ENCODE measurements around the gene PERM1.
"Not testable (repeated sequence)": the region's sequence is repeated elsewhere in the genome, so short reads cannot be mapped to it uniquely, and the experiment has no call there.

The PERM1 gene

DNA sequence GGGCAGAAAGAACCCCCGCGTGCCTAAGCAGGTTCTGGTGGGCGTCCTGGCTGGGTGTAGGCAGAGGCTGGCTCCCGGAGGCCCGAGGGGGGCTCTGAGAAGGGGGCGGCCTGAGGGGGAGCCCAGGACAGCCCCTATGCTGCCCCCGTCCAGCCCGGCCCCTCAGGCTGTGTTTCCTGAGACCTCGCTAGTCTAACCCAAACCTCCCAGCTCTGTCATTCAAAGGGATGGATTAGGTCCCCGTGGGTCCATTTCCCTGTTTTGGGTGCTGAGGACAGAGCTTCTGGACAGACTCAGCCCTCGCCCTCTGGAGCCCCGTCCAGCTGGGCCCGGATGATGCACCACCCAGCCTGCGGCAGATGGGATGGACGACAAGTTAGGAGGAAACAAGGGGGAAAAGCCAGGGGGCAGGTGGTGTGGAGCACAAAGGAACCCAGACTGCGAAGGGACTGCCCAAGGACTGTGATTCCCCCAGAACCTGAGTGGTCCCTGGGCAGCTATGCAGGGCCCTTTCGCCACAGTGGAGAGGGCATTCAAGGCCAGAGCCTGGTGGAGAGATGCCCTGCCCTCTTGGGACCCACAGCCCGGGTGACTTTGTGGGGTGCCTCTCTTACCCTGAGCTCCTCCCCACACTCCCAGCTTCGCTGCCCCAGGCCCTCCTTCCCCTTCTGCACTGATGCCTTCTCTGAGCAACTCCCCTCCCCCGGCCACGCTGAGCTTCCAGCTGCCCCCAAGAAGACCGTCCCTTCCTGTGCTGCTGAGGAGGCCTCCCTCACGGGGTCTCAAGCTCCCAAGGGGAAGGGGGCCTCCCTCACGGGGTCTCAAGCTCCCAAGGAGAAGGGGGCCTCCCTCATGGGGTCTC lies 15.2 kb upstream of the PERM1 start:
- no peak for DNase-seq

DNA sequence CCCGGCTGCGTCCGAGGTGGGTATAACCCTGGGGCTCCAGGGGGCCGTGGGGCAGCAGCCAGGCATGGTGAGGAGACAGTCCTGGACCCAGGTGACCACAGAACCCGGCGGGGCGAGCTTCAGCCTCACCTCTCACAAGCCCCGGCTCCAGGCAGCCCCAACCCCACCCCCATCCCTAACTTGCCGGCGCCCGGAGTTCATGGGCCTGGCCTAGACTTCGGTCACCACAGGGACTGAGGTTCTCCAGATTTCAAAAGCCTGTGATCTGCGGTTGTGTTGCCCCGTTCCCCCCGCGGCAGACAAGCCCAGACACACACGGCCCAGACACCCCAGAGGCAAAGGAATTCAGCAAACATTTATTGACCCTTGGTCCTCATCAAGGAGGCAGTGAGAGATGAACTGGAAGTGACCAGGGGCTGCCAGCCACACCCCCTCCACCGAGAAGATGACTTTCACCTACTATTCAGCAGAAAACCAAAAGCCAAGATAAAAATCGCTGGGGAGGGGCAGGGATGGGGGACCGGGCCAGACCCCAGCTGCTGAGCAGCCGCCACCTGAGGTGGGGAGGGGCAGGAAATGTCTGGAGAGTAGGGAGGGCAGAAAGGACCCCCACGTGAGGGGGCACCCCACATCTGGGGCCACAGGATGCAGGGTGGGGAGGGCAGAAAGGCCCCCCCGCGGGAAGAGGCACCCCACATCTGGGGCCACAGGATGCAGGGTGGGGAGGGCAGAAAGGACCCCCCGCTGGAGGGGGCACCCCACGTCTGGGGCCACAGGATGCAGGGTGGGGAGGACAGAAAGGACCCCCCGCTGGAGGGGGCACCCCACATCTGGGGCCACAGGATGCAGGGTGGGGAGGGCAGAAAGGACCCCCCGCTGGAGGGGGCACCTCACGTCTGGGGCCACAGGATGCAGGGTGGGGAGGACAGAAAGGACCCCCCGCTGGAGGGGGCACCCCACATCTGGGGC lies 14.1 kb upstream of the PERM1 start:
- no peak for DNase-seq

DNA sequence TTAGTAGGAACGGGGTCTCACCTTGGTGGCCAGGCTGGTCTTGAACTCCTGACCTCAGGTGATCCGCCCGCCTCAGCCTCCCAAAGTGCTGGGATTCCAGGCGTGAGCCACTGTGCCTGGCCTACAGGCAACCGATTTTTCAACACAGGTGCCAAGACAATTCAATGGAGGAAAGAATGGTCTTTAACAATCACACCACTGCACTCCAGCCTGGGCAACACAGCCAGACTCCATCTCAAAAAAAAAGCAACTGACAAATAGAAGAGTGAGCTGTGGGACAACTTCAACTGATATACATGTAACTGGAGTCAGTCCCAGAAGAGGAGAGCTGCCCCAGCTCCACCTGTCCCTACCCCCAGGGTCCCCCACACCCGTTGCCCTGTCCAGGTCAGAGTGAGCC lies 12.7 kb upstream of the PERM1 start:
- DNase-seq, result not testable (repeated sequence)

DNA sequence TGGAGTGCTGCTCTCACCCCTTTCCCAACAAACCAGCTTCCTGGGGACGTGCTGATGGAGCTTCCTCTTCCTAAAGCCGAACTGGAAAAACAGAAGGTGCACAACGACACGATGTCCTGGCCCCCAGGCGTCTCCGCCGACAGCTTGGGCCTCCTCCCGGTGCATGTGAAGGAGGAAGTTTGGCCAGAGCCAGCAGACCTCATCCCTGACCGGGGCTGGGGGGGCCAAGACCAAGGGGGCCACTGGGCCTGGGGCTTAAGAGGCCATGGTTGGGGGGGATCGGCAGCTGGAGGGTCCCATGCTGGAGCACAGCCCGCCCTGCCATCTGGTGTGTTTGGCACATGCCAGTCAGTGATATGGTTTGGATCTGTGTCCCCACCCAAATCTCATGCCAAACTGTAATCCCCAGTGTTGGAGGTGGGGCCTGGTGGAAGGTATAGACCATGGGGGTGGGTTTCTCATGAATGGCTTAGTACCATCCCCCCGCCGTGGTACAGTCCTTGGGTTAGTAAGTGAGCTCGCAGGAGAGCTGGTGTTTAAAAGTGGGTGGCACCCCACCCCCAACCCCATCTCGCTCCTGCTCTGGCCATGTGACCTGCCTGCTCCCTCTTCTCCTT lies 11.6 kb upstream of the PERM1 start:
- no peak for DNase-seq

DNA sequence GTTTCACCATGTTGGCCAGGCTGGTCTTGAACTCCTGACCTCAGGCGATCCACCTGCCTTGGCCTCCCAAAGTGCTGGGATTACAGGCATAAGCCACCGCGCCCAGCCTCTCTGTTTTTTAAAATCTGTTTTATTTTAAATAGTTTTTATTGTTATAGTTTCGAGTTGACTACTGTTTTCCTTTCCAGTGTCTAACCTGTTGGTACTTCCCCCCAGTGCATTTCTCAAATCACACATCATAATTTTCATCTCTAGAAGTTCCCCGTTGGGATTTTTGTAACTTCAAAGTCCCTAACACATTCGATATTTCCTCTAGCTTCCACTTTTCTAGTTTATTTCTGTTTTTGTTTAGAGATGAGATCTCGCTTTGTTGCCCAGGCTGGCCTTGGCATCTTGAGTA lies 10.5 kb upstream of the PERM1 start:
- DNase-seq, result no peak

DNA sequence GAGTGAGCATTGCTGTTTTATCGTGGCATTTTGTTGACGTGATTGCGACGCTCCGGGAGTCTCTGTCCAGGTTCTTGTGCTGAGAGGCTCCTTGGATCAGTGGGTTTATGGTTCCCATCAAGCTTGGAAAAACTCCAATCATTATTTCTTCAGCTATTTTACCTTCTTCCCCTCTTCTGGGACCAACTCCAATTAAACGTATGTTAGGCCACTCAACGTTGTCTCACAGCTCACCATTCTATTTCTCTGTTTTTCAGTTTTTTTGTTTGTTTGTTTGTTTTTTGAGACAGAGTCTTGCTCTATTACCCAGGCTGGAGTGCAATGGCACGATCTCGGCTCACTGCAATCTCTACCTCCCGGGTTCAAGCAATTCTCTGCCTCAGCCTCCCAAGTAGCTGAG lies 10.0 kb upstream of the PERM1 start:
- no peak for DNase-seq

DNA sequence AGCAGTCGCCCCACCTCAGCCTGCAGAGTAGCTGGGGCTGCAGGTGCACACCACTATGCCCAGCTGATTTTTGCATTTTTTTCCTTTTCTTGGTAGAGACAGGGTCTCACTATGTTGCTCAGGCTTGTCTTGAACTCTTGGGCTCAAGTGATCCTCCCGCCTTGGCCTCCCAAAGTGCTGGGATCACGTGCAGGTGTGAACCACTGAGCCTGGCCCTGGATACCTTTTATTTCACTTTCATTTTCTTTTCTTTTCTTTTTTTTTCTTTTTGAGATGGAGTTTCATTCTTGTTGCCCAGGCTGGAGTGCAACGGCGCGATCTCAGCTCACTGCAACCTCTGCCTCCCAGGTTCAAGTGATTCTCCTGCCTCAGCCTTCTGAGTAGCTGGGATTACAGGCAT lies 9.4 kb upstream of the PERM1 start:
- not testable (repeated sequence) for DNase-seq

DNA sequence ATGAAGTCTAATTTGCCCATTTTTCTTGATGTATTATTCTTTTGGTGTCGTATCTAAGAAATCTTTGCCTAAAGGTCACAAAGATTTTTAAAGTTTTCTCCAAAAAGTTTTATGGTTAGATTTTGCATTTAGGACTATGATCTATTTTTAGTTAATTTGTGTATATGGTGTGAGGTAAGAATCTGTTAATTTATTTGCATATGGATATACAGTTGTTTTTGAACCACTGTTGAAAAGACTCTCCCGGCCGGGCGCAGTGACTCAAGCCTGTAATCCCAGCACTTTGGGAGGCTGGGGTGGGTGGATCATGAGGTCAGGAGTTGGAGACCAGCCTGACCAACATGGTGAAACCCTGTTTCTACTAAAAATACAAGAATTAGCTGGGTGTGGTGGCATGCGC lies 6.2 kb upstream of the PERM1 start:
- DNase-seq, result not testable (repeated sequence)

DNA sequence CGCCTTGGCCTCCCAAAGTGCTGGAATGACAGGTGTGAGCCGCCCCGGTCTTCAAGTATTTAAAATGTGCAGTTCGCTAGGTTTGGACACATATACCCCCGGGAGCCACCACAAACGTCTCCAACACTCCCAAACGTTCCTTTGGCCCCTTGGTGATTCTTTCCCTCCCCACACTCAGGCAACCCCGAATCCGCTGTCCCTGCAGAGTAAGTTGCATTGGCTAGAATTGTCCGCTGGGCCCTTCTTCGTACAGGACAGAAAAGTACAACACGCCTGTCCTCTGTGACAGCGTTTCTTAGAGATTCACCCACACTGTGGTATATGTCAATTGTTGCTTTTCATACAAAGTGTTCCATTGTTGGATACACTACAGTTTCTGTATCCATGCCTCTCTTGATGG lies 3.2 kb upstream of the PERM1 start:
- DNase-seq, result no peak

DNA sequence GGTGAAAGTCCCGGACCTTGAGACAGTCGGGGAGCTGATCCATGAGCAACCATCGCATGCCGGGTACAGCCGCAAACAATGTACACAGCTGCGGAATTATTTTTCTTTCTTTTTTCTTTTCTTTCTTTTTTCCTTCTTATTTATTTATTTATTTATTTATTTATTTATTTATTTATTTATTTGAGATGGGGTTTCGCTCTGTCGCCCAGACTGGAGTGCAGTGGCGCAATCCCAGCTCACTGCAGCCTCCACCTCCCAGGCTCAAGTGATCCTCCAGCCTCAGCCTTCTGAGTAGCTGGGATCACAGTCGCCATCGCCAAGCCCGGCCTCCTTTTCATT lies 2.6 kb upstream of the PERM1 start:
- DNase-seq, result no peak

DNA sequence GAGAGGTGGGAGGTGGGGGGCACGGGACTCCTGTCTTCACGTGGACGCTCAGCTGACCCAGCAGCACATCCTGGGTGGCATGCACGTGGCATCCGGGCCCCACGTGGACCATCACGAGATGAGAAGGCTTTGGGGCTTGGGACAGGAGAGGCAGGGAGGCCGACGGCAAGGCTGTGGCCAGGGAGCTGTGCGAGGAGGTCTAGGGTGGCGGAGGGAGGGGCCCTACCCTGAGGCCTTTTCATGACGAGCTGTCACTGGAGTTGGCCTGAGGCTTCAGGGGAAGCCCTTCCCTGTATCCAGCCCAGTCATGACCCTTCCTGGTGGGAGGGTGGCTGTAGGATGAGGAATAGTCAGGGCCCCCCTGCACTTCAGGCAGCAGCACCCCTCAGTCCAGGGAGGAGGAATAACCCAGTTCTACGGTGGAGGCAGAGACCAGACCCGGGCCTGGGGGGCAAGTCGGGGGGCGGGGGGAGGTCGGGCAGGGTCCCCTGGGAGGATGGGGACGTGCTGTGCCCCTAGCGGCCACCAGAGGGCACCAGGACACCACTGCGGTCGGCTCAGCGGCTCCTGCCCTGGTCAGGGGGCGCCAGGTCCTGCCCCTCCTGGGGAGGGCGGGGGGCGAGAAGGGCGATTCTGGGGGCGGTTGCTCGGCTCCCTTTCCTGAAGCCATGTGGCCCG lies 2.0 kb upstream of the PERM1 start:
- DNase-seq, result no peak

DNA sequence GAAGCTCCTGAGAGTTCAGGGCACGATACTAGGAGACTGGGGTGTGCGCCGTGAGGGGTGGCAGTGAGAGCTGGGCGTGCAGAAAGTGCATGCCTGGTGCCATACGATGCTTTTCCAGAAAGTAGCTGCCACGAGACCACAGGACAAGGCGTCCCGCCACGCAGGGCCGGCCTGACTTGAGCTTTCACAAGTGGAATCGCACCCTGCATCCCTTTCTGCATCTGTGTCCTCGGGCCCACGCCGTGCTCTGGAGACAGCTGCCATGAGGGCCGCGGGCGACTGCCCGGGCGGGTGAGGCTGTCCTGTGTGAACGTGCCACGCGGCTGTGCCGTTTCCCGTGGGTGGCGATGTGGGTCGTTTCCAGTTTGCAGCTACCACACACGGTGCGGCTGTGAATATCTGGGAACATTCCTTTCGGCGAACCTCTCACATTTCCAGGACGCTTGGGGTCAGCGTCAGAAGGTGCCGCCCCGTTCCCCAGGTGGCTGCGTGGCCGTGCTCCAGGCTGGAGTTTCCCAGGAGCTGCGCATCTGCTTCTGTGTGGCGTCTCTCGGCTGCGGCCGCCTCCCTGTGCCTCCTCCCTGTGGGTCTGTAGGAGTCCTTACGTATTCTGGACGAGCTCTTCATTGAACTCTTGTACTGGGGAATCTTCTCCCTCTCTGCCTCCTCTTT lies 1.0 kb upstream of the PERM1 start:
- no peak for DNase-seq

DNA sequence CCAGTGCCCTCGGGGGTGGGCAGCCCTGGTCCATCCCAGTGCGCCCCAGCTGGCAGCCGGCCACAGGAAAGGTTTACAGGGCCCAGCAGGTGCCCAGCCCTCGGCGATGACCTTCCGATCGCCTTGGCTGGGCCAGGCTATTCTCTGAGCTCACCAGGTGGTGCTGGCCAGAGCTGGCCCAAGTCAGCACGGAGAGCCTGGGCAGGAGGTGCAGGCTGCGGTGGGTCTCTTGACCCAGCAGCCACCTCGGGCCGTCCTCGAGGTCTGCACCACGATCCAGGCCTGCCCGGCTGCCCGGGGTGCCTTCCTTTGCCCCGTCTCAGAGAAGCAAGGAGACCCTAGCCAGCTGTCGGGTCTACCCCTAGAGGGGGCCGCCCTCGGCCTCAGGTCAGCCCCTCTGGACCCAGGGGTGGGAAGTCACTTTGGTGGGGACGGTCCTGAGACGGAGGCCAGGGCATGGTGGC lies 370 bp downstream of the PERM1 start:
- no peak for DNase-seq

DNA sequence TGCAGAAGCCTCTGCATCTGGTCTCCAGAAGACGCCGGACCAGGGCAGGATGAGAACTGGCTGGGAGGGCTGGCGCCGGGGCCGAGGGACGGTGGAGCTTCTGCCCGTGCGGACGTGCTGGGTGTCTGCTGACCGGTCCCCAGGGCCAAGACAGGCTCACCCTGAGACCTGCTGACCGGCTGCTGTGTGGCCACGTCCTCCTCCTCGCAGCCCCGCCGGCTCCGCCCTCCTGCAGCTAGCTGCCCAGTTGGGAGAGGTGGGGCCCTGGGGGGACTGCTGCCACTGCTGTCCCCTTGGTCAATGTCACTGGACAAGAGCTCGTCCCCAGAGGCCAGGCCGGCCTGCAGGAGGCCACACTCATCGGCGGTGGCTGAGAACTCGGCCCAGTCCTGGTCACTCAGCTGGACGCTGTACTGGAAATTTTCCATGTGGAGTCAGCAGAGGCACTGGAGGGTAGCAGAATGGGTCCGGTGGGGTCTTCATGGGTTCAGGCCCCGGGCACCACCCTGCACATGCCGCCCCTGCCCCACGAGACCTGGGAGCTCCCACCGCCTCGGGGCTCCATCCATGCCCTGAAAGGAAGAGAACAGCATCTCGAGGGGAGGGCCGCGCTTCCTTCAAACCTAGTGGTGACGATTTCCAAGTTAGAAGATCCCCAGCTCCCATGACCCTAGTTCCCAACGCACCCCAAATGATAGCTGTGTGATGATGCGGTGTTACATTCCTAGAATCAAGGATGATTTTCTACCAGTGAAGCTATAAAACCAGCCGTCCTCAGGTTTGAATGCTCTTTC lies 1.1 kb downstream of the PERM1 start:
- DNase-seq, result no peak

DNA sequence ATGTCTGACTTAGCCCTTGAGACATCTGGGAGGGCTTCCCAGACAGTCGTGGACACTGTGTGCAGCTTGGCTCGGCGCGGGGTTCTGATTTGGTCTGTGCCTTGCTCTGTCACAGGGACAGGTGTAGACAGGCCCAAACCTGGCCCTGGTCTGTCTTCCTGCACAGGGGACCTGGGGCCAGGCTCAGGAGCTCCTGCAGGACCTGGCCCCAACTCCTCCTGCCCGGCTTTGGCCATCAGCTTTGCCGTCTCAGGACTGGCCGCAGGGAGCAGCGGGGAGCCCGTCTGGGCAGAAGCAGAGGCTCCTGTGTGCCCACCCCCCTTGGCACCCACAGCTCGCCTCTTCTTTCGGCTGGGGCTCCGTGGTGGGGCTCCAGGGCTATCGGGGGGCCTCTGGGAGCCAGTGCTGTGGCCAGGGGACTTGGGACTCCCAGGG lies 1.7 kb downstream of the PERM1 start:
- no peak for DNase-seq

DNA sequence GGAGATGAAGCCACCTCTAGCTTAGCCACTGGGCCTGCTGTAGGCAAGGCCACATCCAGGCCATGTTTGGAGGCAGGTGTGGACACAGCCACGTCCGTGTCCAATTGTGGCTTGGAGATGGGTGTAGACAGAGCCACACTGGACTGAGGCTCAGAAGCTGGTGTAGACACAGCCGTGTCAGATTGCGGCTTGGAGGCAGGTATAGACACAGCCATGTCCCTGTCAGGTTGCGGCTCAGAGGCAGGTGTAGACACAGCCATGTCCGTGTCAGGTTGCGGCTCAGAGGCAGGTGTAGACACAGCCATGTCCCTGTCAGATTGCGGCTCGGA lies 2.2 kb downstream of the PERM1 start:
- DNase-seq, result no peak

DNA sequence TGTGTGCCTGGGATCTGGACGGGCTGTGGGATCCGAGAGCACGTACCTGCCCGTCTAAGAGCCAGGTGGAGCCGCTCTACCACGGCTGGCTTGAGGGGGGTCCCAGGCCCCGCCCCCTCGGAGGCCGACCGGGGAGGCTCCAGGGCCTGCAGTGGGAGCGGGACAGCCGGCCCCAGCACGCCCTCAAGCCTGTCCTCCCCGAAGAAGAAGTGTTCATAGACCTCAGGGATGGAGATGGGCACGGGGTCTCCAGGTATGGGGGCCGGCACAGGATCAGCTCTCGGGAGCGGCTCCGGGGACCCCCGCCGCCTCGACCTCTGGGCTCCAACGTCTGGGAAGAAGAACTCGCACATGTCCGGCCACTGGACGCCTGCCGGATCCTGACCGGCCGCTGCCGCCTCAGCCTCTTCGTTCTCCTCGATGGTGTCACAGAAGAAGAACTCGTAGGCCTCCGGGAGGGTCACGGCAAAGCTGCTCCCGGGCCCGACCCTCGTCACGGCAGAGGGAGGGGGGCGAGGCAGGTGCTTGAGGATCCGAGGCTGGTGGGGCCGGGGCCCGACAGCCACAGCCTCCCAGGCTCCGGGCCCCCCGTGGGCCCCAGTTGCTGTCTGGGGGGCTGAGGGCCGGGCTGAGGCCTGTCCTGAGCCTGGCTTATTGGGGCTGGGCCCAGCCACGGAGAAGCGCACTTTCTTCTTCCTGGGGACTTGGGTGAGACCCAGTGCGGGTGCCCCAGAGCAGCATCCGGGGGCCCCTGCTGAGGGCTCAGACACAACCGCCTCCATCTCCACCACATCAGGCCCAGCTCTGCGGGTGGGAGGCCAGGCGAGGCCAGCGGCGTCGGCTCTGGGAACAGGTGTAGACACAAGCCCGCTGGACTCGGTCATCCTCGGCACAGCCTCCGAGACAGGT lies 2.8 kb downstream of the PERM1 start:
- DNase-seq, result no peak

DNA sequence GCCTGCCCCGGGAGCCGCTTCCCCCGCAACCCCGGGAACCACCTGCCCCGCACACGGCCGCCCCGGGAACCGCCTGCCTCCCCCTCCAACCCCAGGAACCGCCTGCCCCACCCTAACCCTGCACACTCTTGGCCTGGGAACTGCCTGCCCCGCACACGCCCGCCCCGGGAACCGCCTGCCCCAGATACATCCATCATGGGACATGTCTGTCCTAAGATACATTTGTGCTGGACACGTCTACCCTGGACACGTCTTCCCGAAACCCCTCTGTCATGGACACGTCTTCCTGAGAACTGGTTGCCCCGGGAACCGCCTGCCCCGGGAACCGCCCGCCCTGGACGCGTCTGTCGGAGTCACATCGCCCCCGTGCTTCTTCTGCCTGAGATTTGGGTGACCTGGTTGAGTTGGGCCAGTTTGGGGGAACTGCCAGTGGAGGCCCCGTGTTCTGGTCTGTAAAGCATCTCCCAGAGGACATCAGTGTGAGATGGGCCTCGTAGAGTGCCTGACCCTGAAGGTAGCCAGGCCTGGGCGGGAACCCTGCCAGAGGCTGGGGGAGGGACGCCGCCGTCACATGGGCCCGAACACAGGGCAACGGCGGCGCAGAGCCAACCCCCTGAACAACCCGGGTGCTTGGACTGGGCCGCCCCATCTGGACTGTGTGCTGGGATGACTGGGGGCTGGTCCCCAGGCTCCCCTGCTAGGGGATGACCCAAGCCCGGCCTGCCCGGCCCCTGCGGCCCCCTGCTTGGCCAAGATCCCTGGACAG lies 3.6 kb downstream of the PERM1 start:
- no peak for DNase-seq

DNA sequence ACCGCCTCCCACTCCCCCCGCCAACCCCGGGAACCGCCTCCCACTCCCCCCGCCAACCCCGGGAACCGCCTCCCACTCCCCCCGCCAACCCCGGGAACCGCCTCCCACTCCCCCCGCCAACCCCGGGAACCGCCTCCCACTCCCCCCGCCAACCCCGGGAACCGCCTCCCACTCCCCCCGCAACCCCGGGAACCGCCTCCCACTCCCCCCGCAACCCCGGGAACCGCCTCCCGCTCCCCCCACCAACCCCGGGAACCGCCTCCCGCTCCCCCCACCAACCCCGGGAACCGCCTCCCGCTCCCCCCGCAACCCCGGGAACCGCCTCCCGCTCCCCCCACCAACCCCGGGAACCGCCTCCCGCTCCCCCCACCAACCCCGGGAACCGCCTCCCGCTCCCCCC lies 5.1 kb downstream of the PERM1 start:
- DNase-seq, result not testable (repeated sequence)
